ENCODE measurements around the gene IL22RA2.

Gene IL22RA2

DNA sequence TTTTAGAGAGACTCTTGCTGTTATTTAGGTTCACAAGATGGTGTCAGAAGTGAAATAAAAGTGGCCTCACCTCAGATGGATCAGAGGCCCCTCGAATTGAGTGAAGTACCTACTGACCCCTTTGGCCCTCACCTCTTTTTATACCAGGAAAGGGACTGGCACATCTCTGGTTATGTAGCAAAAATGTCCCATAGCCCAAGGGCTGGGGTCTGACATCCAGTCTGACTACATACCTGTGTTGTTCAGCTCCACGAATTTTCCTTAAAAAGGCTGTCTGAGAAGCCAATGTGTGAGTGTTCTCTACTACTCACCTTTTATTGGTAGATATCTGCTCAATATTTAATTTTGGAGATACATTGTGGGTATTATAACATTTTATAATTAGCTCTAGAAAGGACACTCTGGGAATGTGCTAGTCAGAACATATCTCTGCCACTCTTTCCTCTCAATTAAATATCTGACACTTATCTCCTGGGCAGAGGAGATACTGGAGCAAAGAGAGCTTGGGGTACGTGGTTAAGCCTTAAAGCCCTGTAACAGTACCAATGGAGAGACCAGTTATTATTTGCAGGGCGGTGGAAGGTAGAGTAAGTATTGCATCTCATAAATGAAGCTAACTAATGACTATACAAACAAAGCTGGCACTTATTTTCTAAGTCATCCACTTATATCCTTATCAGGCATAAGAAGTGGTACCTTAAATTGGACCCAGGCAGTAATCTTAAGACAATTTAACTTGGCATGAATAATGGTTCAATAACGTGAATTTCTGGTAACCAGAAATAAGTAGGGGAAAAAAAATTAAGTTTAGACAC is 20.0 kb upstream of the IL22RA2 start:
- no peak for DNase-seq

DNA sequence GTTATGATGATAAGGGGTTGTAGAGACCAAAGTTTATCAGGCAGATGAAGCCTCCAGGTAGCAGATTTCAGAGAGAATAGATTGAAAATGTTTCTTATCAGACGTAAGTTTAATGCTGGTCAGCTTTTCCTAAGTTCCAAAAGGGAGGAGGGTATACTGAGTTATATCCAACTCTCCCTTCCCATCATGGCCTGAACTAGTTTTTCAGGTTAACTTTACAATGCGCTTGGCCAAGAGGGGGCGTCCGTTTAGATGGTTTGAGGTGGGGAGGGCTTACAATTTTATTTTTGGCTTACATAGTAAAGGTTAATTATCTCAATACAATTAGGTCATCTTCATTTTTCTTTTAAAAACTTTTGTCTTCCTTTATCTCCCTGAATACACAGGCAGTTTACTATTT is 19.4 kb upstream of the IL22RA2 start:
- no peak for DNase-seq

DNA sequence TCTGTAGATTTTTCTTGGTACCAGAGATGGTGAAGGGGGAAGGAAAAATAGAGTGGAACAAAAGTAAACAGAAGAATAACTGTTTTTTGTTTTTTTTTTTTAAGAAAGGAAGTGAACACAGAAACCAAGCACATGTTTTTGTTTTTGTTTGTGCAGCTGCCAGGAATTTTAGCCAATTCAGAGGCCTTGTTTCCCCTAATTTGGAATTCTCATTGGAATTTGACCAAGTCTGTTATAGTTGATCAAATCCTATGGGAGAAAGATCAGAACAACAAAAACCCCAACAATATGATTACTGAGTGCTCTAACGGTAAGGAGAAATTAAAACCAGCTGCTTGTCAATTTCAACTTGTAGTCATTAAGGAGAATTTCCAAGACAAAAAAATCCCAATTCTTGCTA is 18.2 kb upstream of the IL22RA2 start:
- DNase-seq = no peak

DNA sequence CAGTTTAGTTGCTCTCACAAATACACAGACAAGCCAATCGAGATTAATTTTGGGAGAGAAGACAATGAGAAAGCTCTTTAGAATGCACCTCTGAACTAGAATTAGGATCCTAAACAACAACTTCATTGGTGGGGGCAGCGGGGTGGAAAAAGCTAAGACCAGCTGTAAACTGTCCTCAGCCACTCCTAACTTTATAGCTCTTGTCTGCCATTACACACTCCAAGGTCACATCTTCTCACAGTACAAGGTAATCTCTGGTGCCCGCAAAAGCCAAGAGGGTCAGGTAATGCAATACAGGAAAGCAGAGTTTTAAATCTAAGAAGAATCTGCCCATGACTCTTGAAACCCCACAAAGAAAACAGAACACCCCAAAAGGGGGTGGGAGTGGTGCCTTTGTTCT is 17.8 kb upstream of the IL22RA2 start:
- no peak for DNase-seq

DNA sequence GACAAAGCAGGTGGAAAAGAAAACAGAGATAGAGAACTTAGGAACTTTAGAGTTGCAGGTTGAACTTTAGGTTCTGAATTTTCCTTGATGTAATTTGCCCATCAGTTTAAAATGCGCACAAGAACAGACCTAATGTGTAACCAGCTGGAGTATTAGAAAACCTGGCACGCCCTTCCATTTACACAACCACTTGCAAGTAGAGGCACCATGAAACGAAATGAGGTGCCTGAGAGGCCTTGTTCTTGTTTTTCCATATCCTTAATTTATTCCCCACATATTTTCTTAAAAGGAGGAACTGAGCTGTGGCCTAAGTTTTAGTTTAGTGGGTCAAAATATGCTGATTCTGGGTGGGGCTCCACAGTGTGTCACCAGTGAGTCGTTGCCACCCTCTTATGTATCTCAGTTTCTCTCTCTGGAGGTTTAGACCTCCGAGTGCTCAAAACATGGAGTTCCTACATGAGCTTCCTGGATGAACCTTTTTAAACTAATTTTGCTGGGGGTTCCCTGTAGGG is 17.2 kb upstream of the IL22RA2 start:
- no peak for DNase-seq

DNA sequence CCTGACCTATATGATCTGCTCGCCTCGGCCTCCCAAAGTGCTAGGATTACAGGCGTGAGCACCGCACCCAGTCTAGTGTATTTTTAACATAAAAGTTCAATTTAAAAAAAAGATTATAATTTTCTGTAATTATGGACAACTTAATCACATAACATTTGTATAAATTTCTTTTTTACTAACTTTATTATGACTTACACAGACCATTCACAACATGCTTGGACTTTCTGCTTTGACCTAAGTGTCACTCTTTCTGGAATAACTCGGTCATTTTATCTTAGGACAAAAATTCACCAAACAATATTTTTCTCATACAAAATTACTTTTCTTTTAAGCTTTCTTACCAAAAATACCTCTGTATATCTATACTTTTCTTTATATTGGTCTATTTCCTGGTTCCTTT is 15.4 kb upstream of the IL22RA2 start:
- no peak for DNase-seq

DNA sequence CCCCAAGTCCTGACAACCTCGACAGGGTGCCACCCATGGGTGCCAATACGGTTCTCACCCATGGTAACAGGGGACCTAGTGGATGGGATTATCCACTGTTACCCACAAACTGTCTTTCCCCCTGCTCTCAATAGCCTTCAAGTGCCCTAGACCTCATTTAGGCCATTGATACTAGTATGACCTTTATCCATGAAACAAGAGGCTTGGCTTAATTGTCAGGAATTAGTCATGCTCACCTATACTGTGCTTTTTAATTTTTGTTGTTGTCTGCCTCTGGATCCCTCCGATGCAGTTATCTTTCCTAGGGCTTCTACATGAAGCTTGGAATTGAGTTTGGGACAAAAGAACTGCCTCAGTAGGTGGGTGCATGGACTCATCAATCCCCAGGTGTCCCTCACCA is 11.8 kb upstream of the IL22RA2 start:
- DNase-seq = no peak

DNA sequence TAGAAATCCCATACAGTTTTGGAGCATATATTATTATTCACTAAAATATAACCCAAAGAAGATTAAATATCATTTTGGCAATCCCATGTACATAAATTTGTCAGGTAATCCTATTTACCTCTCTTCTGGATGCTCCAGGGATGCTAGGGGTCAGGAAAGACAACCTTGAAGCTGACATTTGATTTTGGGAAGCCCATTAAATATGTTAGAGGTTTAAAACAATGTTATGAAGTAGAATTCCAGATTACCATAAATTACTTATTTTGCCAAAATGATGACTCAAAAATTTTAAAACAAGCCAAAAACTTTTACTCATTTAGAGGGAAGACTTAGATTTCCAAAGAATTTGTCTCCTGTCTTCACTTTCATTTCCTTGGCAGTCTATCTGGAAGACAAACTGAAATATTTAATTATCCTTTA is 9.2 kb upstream of the IL22RA2 start:
- no peak for DNase-seq

DNA sequence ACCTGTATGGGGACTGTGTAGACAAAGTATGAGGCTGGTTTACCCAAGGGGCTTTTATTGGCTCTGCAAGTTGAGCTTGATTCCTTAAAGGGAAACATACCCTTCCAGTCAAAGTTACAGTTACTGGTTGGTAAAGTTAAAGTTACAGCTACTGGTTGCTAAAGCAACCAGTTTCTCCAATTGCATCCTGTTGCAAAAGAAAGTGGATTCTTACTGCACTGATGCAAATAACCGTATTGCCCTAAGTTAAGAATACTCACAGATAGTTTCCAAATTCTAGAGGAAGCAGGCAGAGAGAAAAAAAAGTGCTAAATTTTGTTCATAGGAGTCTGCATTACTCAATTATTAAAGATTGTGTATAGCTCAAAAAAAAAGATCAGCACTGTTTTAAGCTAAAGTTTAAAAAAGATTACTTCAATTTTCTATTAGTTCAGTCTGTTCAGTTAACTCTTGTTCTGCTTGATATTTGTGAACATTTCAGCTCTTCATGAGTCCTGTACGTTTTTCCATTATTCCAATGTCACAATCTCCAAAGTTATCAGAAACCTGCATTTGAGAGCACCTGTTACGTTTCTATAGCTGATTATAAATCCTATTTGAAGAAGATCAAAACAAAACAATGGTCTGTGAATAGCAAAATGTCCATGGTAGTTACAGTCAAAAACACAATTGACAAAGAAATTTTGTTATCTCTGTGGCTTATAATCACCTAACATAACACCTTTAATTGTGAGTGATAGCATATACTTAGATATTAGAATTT is 8.6 kb upstream of the IL22RA2 start:
- DNase-seq = no peak

DNA sequence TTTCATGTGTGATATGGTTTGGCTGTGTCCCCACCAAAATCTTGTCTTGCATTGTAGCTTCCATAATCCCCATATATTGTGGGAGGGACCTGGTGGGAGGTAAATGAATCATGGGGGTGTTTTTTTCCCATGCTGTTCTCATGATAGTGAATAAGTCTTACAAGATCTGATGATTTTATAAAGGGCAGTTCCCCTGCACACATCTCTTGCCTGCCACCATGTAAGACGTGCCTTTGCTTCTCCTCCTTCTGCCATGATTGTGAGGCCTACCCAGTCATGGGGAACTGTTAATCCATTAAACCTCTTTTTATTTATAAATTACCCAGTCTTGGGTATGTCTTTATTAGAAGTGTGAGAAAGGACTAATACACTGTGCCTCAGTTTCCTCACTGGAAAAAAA is 4.2 kb upstream of the IL22RA2 start:
- DNase-seq = no peak

DNA sequence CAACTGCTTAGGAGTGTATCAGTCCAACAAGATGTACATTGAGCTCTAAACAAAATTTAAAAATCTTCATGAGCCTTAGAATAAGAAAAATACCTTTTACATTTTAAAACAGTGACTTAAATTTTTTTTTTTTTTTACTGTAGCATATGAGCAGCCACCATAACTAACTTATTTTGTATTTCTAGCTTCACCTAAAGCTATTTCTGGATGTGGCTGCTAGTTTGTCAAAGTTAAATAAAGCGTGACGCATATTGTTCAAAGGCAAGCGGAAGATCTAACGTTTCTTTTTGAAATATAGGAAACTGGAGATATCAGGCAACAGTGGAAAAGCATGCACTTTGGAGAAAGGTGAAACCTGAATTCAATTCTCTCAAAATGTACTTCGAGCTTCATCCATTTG is 3.3 kb upstream of the IL22RA2 start:
- no peak for DNase-seq

DNA sequence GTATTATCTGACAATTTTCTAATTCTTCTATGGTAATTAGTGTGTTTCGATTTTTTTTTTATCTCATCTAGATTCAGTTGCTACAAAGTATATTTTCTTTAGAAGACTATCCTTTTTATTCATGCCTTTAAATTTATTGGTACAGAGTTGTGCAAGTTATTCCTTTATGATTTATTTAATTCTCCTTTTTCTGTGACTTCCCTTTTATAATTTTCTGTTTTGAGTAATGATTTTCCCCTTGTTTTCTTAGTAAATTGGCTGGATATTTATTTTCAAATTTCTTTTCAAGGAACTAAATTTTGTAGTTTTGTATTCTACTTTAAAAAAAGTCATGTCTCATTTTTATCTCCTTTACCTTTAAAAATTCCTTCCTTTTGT is 2.4 kb upstream of the IL22RA2 start:
- no peak for DNase-seq

DNA sequence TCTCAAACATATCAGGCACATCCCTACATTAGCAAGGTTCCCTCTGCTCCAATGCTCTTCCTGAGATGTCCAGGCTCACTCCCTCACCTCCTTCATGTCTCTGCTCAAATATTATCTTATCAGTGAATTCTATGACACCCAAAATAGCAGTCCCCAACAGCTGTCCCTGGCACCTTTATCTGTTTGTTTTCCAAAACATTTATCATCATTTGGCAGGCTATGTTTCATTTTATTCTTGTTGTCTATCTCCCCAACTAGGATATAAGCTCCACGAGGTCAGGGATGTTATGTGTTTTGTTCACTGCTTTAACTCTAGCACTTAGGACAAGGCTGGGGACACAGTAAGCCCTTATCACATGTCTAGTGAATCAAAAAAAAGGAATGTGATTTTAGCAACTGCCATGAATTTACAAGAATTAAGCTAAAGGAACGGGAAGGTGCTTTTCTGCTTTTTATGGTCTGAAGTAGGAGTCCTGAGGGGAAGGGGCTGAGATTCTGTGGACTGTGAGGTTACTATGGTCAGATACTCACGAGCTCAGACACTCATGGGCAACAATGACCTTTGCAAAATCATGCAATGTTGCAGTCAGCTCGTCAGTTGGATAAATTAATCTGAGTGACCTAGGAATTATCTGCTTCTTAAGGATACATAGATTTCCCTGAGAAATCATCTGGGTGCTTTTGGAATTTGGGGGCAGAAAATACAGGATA is 1.9 kb upstream of the IL22RA2 start:
- no peak for DNase-seq

DNA sequence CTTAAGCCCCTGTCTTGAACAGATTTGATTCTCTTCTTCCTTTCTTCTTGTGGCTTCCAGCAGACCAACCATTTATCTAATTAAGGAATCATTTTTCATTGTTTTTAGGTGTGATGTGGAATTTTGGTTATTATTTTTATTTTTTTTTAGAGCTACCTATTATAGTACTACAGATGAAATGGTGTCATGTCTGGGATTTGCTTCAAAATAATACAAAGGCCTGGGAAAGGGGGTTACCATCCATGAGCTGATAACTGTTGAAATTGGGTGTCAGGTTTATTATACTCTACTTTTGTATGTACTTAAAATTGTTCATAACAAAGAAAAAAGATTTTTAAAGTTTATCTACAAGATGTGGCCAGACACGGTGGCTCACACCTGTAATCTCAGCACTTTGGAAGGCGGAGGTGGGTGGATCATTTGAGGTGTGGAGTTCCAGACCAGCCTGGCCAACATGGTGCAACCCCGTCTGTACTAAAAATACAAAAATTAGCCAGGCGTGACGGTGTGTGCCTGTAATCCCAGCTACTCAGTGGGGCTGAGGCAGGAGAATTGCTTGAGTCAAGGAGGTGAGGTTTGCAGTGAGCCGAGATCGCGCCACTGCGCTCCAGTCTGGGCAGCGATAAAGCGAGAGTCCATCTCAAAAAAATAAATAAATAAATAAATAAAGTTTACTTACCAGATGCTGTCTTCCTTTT is 561 bp downstream of the IL22RA2 start:
- DNase-seq = no peak

DNA sequence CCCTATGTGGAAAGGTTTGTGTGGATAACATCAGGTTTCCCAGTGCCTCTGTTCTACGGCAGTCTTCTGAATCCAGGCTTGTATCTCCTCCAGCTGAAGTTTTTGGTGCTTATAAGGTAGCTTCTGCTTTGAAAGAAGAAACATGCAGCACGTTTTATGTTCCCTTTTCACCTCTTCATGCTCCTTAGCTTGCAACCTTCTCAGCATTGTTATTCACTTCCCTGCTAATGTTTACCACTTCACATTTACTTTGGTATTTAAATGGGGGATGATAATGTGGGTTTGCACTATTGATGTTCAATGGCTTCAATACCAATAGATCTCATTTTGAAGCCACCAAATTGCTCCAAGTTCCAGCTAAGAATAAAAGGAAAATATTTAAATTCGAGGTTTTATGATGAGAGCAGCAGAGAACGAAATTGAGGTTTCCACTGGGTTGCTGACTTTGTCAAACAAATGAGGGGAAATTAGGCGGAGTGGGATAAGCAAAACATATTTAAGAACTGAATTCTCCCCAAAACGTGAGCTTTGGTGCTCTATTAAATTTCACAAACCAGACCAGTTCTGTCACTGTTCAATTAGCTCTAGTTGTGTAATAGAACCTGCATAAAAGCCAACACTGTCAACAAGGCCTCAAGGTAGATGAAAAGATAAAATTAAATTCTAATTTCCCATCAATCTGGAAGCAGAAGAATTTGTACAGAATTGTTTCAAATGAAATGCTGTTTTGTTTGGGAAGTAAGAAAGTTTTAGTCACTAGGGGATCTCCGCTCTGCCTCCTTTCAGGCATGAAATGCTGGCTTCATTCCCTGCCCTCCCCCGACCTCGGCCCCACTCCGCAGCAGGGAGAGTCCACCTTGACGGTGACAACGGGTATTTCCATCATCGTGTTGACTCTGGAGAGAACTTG is 1.4 kb downstream of the IL22RA2 start:
- DNase-seq = no peak

DNA sequence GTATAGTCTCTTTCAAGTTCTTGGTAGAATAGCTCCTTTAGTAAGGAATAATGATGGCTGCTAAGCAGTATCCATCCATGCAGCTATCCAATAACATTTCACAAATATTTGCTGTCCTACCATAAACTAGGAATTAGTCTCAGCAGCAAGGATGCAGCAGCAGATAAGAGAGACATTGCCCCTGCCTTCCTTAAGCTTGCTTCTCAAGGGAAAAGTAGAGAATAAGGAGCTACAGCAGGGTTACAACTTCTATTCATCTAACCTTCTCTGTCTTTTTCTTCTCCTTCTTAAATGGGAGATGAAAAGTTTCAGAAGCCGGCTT is 2.4 kb downstream of the IL22RA2 start:
- no peak for DNase-seq

DNA sequence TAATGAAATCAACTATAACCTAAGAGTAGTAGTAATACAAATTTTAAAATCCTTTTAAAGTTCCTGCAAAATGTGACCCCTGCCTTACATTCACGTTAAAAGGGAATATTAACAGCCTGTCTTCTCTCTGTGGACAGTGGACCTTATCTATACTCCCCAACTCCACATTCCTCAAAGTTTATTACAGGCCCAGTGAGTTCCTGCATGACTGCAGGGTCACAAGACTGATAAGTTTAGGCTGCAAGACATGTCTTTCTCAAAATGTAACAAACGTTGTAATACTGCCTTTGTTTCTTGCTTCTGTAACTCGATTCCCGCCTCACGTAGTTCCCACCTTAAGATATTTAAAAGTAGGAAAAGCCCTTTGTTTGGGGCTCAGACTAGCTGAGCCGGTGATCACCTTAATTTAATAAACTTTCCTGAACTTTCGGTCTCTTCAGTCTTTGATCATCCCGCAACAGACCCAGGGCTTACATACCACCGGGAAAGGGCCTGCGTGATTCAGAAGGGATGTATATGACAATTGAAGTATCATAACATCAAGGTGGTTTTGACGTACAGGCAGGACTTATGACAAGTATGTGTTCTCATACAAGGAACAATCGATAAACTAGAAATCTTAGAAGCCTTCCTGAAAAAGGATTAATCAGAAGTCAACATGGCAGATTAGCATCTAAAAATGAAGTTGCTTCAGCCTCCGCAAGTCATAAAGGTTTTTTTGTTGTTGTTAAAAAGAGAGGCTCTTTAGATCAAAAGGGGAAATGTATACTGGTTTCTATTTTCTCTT is 3.0 kb downstream of the IL22RA2 start:
- DNase-seq = no peak

DNA sequence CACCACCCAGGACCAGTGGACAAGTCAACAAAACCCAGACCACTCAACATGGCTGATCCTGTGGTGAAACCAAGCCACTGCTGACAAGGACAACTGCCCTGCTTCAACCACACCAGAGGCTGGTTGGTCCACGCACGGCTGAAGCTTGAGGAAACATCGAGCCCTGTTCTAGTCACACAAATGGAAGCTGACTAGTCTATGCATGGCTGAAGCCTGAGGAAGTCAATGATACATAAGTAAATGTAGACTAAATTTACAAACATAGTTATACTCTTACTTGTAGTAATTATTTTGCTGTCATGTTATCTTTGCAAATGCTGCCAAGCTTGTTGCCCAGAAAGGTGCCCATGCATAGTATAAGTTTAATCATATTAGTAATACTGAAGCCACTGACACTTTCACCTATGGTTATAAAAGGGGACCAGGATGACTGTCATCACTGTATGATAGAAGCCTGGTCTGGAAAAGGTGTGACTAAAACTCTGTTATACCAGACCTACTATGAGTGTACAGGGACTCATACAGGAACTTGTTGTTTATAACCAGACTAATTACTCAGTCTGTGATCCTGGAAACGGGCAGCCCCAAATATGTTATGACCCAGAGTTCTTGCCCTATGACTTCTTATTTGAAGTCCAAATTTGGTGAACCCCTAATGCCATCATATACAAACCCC is 5.6 kb downstream of the IL22RA2 start:
- DNase-seq = no peak

DNA sequence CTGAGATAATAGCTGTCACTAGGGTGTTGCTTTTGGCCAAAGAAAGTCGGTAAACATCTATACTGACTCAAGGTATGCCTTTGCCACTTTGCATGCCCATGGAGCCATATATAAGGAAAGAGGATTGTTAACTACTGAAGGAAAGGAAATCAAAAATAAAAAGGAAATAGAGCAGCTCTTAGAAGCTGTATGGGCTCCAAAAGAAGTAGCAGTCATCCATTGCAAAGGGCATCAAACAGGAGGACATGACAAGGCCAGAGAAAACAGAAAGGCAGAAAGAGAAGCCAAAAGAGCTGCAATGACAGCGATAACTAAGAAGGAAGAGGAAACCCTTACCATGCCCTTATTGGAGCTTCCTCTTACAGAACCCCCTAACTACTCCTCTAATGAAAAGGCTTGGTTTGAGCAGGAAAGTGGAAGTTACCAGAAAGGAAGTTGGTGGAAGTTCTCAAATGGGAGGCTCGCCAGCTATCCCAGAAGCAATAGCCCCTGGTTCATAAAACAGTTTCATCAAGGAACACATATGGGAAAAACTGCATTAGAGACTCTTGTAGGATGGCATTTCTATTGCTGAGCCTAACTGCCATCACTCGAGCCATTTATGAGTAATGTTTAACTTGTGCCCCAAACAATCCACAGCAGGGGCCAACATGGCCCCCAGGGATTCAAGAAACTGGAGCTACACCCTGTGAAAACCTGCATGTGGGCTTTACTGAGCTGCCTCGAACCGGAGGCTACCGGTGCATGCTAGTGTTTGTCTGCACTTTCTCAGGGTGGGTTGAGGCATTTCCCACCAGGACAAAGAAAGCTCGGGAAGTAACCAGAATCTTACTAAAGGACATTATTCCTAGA is 7.0 kb downstream of the IL22RA2 start:
- DNase-seq = no peak

Data from NCI-H446 (cell line).